ENCODE data around the gene FNDC1.

DNA sequence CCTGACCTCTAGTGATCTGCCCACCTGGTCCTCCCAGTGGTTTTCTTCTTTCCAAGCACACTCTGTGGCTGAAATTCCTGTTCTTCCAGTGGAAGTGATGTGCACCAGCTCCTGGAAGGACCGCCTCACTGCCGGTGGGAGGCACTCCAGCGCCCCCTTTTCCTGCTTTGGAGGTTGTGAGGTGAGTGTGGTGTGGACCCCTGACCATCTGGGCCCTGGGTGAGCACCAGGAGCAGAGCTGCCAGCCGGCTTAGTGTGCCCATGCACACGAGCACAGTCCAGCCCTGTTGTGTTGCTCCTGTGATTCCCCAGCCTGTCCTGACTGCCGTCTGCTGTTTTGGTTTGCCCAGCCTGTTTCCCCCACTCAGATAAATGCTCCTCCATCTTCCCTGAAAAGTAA is 134.6 kb downstream of the FNDC1 start:
- TF ChIP-seq, protein P1, sequence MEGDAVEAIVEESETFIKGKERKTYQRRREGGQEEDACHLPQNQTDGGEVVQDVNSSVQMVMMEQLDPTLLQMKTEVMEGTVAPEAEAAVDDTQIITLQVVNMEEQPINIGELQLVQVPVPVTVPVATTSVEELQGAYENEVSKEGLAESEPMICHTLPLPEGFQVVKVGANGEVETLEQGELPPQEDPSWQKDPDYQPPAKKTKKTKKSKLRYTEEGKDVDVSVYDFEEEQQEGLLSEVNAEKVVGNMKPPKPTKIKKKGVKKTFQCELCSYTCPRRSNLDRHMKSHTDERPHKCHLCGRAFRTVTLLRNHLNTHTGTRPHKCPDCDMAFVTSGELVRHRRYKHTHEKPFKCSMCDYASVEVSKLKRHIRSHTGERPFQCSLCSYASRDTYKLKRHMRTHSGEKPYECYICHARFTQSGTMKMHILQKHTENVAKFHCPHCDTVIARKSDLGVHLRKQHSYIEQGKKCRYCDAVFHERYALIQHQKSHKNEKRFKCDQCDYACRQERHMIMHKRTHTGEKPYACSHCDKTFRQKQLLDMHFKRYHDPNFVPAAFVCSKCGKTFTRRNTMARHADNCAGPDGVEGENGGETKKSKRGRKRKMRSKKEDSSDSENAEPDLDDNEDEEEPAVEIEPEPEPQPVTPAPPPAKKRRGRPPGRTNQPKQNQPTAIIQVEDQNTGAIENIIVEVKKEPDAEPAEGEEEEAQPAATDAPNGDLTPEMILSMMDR (IDR thresholded peaks at IDR 0.05), result no peak
- TF ChIP-seq EZH2 (IDR thresholded peaks at IDR 0.05; ENCODE audit: borderline replicate concordance, insufficient read depth, low read depth, low read length, poor library complexity, severe bottlenecking), result no peak

Data from B cell (primary cell).